Measurements from ENCODE around the gene SH3GLB1.
"Not testable (repeated sequence)": the region's sequence is repeated elsewhere in the genome, so short reads cannot be mapped to it uniquely, and the experiment has no call there.

The SH3GLB1 gene

DNA sequence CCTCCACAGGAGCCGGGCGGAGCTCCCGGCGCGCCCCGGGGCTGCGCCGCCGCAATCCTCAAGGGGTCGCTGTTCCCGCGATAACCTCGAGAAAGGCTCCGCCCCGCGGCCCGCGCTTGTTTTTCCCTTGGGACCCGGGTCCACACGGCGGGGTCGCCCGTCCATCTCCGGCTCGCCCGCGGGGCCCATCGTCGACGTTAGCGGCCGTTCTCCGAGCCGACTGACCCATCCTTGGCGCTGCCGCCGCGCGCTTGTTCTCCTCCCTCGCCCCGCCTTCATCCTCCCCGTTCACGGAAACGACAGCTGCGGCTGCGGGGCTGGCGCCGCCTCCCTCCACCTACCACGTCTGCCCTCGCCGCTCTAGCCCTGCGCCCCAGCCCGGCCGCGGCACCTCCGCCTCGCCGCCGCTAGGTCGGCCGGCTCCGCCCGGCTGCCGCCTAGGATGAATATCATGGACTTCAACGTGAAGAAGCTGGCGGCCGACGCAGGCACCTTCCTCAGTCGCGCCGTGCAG is at the start of gene SH3GLB1:
SH3GLB1 (plus strand) TSS at position 119 of the 514 bp plus-strand sequence; CDS start at position 443, 324 bp downstream.
- DNase-seq (ENCODE audit: low read depth), result peak; percentile 80

- not testable (repeated sequence) for DNase-seq (ENCODE audit: low read depth)
Observed at GRCh38 chr1:86658381-86658780, 46.0 kb upstream of the SH3GLB1 start.

DNA sequence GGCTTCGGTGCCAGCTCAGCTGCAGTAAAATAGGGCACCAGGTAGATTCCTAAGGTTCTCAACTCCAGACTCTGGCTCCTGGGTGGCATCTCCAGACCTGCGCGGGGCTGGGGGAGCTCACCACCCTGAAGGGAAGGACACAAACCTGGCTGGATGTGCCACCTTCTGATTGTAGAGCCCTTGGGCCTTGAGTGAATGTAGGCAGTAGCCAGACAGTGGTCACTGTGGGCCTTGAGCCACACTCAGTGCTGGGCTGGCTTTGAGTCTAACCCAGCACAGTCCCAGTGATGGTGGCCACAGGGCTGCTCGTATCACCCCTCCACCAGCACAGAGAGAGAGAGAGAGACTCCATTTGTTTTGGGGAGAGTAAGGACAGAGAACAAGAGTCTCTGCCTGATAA is 38.0 kb upstream of the SH3GLB1 start:
- DNase-seq (ENCODE audit: low read depth), result no peak

DNA sequence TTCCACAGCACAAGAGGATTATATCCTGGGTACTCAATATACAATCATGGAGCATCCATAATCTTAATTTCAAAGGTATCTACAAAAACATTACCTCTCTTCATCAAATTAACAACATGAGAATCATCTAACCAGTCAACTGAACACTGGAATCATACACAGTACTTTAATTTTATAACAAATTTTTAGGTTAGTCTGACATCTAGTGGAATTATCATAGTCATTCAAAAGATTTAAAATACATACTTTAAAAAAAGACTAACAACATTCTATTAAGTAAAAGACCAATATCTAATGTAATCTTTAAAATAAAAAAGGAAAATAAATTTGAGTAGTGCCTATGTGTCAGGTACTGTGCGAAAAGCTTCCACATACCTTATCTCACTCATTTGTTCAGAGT is 16.8 kb upstream of the SH3GLB1 start:
- DNase-seq (ENCODE audit: low read depth), result no peak

DNA sequence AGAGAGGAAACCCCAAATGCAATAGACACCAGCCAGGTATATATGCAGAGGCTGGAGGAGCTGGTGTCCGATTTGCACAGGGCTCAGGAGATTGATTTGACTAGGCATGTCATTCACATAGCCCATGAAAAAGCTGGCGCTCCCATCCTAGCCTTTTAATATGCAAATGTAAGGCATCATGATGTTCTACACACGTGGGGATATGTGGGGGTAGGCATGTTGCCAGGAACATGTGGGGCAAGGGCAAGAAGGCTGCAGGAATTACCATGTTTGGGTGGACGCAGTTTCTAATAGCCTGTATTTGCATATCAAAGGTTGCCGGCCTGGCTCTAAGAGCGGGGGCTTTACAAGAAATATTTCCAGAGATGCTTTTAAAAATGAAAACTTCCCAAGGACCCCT is 11.7 kb upstream of the SH3GLB1 start:
- DNase-seq (ENCODE audit: low read depth), result no peak

- no peak for DNase-seq (ENCODE audit: low read depth)
Observed at GRCh38 chr1:86695400-86695799, 9.0 kb upstream of the SH3GLB1 start.

- no peak for DNase-seq (ENCODE audit: low read depth)
Observed at GRCh38 chr1:86696522-86696921, 7.9 kb upstream of the SH3GLB1 start.

DNA sequence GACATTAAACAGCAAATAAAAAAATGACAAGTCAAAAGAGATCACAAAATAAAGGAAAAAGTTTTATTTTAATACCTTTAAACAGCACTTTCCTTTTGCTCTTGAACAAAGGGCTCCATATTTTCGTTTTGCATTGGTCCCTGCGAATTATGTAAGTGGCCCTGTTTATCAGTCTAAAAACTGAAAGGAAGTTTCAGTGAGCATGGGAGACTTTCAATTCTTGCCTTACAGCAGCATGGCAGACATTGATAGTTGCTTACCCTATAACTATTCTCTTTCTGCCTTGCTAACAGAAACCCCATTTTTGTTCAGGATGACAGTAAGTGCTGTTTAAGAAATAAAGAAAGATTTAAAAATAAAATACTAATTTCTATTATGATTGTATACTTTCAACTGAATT is 5.2 kb upstream of the SH3GLB1 start:
- no peak for DNase-seq (ENCODE audit: low read depth)

DNA sequence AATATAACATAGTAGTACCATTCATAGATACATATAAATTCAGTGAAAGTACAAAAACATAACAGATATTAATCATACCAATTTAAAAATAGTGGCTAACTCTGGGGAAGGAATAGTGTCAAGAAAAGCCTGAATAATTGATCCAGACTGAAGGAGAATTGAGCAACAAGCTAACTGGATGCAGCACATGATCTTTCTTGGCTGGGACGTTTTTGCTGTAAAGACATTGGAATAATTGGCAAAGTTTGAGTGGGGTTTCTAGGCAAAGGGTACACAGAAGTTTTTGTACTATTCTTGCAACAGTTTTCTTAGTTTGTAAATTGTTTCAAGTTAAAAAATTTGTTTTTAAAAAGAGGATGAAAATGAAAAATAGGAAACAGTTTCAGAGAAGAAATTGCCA is 2.6 kb upstream of the SH3GLB1 start:
- no peak for DNase-seq (ENCODE audit: low read depth)

DNA sequence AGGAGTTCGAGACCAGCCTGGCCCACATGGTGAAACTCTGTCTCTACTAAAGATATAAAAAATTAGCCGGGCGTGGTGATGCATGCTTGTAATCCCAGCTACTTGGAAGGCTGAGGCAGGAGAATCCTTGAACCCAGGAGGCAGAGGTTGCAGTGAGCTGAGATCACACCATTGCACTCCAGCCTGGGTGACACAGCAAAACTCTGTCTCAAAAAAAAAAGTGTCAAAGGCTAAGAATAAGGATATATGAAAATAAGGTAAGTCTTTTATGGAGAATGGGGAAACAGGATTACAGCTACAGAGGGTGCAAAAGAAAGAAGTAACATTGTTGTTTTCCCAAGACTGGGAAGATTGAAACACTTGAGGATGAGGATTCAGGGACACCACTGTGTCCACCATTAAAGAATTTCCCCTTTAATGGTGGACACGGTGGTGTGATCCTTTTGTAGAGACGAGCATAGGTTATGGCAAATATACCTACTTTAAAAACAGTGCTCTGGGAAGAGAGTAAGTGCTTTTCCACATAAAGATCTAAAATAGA is 1.4 kb upstream of the SH3GLB1 start:
- not testable (repeated sequence) for DNase-seq (ENCODE audit: low read depth)

DNA sequence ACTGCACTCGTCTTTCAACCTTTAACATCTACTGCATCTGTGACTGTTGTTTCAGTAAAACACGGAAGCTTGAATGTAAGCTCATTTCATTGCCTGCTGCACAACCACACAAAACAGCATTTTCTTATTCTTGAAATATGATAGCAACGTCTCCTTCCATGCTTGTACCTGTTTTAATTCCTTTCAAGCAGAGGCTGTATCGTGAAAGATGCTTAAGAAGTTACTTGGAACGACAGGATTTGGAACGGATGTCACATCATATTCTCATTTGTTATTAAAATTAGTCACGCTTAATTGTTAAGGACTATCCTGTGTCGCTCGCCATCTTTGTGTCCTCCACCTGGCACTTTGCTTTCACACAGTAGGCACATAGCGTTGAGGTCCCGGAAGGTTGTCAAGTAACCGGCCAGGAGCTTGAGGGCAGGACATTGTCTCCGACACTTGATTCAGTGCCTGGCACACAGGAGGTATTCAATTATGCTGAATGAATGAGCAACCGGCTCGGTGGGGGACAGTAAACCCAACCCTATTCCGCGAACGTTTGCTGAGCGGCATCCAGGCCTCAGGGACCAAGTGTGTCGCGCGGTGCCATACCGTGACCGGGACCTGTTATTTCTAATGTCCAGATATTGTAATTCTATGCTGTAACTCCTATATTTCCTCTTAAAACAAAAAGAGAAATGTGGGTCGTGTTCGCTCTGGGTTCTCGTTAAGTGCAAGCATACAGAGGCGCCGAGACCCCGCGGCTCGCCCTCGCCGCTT is 499 bp upstream of the SH3GLB1 start:
- DNase-seq (ENCODE audit: low read depth), result no peak

DNA sequence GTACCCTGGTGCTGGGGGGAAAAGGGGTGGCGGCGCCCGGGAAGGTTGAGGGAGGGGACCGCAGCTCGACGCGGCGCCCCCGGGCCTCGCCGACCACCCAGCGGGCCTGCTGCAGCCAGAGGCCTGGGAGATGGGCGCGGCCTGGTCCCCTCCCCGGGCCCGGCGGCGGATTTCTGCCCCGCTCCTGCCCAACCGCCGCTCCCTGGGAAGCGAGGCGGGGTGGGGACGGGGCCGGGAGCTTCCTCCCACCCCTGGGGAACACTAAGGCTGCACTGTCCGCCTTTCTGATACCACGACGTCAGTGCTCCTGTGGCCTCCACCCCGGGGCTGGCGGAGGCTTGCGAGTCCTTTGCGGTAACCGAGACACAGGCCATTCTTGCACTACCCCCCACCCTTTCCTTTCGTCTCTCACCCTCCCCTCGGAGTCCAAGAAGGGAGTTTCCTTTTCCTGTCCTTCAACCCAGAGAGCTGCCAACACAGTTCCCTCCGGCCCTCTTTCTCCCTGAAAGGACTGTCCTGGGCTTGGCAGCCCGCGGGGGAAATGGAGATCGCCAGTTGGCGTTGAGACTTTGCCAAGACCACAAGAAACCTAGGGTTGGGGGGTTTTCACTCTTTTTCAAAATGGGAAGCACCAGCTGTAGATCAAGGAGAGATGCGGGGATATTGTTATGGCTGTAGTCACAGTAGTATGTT is 742 bp downstream of the SH3GLB1 start:
- peak; percentile 49 for DNase-seq (ENCODE audit: low read depth)

DNA sequence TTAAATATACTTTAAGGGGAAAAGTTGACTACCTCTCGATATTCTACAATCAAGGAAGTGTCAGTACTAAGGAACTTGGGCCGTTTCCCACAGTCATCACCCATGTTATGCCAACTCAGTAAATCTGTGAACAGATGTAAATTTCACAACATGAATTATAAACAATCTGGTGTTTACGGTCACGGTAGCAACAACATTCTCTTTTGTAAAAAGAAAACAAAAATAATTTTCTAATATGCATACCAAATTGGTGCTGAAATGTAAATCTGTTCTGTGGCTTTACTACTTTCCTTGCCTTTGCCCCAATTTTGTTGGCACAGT is 1.2 kb downstream of the SH3GLB1 start:
- peak; percentile 32 for DNase-seq (ENCODE audit: low read depth)

DNA sequence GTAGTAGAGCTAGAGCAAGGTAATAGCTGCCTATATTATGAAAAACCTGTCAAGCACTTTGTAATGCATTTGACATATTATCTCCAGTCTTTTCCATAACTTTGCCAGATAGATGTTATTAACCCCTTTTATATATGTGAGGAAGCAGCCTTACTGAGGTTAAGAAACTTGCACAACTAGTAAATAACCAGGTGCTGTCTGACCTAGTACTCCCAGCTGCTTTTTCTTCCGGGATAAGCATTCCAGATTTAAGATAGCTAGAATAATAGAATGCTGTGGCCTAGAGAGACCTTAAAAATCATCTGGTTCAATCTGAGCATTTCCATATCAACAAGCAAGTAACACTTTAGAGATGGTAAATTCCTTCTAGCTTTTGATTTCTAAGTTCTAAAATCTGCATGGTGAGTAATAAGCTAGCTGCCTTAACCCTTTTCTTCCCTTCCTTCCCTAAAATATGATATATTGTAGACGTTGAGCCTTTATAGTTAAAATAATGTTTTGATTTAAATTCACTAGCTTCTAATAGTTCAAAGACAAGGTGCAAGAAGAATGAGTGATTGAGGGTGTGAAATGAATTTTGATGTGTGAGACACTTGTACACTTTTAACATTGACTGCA is 1.8 kb downstream of the SH3GLB1 start:
- peak; percentile 22 for DNase-seq (ENCODE audit: low read depth)

DNA sequence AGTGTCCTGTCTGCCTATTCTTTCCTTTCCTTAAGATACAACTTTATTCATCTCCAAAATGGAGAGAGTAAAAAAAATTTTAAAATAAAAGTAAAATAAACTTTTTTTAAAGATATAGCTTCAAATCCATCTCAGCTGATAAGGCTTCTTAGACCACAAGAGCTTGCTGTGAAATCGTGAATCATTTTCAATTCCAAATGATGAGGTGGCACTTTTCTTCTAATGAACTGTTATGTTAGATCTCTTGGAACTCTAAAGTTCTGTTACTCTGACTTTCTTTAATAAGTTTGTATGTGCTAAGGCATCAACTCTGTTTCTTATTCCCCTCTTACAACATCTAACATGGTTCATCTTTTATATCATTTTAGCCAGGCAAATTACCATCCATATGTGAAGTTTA is 4.5 kb downstream of the SH3GLB1 start:
- peak; percentile 66 for DNase-seq (ENCODE audit: low read depth)

GRCh38 chr1:86712088-86712860 is 7.9 kb downstream of the SH3GLB1 start:
- no peak for DNase-seq (ENCODE audit: low read depth)

DNA sequence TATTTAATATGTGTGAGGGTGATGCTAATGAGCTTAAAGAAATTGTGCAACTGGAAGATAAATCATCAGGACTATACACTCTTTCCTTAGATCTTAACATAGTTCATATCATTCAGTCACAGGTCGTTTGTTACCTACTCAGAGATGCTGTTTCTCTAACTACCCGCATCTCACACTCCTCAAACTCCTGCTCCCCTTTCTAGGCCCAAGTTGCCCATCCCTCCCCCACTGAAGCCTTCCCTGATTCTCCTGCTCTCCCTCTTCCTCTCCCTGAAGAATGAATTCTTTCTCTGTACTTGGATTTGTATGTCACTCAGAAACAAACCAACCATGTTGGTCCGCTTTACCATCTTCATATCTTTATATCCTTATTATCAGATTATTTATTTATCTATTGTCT is 9.1 kb downstream of the SH3GLB1 start:
- DNase-seq (ENCODE audit: low read depth), result no peak

GRCh38 chr1:86714159-86714558 is 9.8 kb downstream of the SH3GLB1 start:
- peak; percentile 31 for DNase-seq (ENCODE audit: low read depth)

DNA sequence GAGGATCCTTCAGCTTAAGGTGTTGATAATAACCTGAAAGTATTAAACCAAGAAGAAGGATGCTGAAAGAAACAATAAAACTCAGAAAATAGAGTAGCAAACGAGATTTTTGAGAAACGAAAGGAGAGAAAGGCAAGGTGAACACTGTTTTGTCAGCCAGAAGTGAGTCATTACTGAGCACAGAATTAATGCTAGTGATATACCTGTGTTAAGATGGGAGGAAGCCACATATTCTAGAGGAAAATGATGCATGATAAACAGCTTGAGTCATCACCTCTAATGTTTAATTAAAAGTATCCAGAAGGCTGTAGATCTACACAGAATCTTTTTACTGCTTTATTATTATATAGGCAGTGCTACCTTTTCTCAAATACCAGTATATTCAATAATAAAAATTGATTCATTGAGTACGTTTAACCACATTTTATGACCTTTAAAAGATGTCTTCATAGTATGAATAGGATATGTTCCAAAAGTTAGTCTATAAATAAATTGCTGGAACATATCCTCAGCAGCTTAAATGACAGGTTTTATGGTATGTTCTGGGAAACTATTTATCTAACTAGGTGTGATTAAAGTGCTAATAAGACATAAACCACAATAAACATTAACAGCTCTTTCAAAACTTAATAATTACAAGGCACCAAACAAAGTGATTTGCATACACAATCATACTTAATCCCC is 10.3 kb downstream of the SH3GLB1 start:
- no peak for DNase-seq (ENCODE audit: low read depth)

DNA sequence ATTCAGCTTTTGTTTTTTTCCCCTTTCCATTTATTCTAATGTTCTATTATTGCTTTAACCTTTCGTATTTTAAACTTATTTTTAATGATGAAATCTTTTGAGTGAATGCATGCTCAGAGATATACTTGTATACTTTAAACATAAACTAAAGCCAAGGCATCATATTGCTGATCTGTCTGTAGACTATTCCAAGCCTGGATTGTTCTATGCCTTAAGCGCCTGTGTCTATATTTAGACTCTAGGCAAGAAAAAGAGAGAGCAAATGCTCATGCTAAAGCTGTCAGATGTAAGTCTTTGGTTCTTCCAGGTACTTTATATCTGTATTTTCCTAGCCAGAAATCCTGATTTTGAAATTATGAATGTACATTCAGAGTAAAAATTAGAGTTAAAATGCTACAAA is 14.4 kb downstream of the SH3GLB1 start:
- no peak for DNase-seq (ENCODE audit: low read depth)

- DNase-seq (ENCODE audit: low read depth), result no peak
Observed at GRCh38 chr1:86731416-86731815, 27.0 kb downstream of the SH3GLB1 start.

All from amniotic epithelial cell (primary cell).